Muscle layer of duodenum (tissue), 2 donors: ENCODE measurements around the gene PANX2.

Source experiments
- H3K27ac ChIP-seq: one replicate; pipeline ENCODE4 v1.7.0; 2013; ENCODE audit warnings: mild to moderate bottlenecking, low read length
- H3K27me3 ChIP-seq: one replicate; pipeline ENCODE4 v1.7.0; 2013; ENCODE audit warnings: low read depth, mild to moderate bottlenecking, control low read depth, low read length
- H3K36me3 ChIP-seq, 2 donors: one replicate each; pipeline ENCODE4 v1.7.0; 2013; ENCODE audit warnings: low read length in 2 of 2, control low read depth in 1 of 2, mild to moderate bottlenecking in 1 of 2; ENCODE audit not compliant: insufficient read depth in 2 of 2, control insufficient read depth in 1 of 2
- H3K4me1 ChIP-seq, 2 donors: one replicate each; pipeline ENCODE4 v1.7.0; 2013; ENCODE audit warnings: low read length in 2 of 2, mild to moderate bottlenecking in 2 of 2, control low read depth in 1 of 2, moderate library complexity in 1 of 2; ENCODE audit not compliant: insufficient read depth in 2 of 2, control insufficient read depth in 1 of 2
- H3K4me3 ChIP-seq, 2 donors: one replicate each; pipeline ENCODE4 v1.7.0; 2013; ENCODE audit warnings: low read length in 2 of 2, low read depth in 1 of 2, mild to moderate bottlenecking in 1 of 2
- H3K9me3 ChIP-seq, 2 donors: one replicate each; pipeline ENCODE4 v1.7.0; 2013; ENCODE audit warnings: low read length in 2 of 2, control low read depth in 1 of 2, mild to moderate bottlenecking in 1 of 2; ENCODE audit not compliant: control insufficient read depth in 1 of 2
- donor health status: healthy.

The PANX2 gene

GRCh38 chr22:50225200-50225969, 54.9 kb downstream of the PANX2 start:
- Histone ChIP-seq H3K9me3 (no peaks in the 10 kb centered on the region), H3K36me3 (peaks cover 40 to 84% of the 10 kb centered on the region in 2 donors), H3K27ac (no peak overlapping the region), H3K4me3 (no peak overlapping the region), H3K27me3 (no peaks in the 10 kb centered on the region), H3K4me1 (no peaks in the 10 kb centered on the region)

- H3K27me3 ChIP-seq, result no peaks in the 10 kb centered on the region
- H3K9me3 ChIP-seq, result no peaks in the 10 kb centered on the region
- no peak overlapping the region for H3K27ac ChIP-seq
- no peak overlapping the region for H3K4me3 ChIP-seq
- no peaks in the 10 kb centered on the region for H3K4me1 ChIP-seq
- peaks cover 31 to 75% of the 10 kb centered on the region in 2 donors for H3K36me3 ChIP-seq
These were observed 55.7 kb downstream of the PANX2 start for GRCh38 chr22:50226063-50226874.

GRCh38 chr22:50226875-50227165, 56.3 kb downstream of the PANX2 start:
- Histone ChIP-seq H3K9me3 (no peaks in the 10 kb centered on the region), H3K36me3 (peaks cover 30 to 70% of the 10 kb centered on the region in 2 donors), H3K27ac (no peak overlapping the region)

GRCh38 chr22:50227579-50228215, 57.2 kb downstream of the PANX2 start:
- Histone ChIP-seq H3K27me3 (no peaks in the 10 kb centered on the region), H3K4me3 (no peak overlapping the region), H3K36me3 (peaks cover 22 to 69% of the 10 kb centered on the region in 2 donors), H3K27ac (no peak overlapping the region), H3K9me3 (no peaks in the 10 kb centered on the region), H3K4me1 (no peaks in the 10 kb centered on the region)

More at GRCh38 chr22:50226875-50227165, 56.3 kb downstream of the PANX2 start:
- no peaks in the 10 kb centered on the region for H3K4me1 ChIP-seq
- no peaks in the 10 kb centered on the region for H3K27me3 ChIP-seq
- no peak overlapping the region for H3K4me3 ChIP-seq

GRCh38 chr22:50228366-50228765, 57.8 kb downstream of the PANX2 start:
- no peaks in the 10 kb centered on the region for H3K27me3 ChIP-seq
- H3K4me1 ChIP-seq, result no peaks in the 10 kb centered on the region
- H3K36me3 ChIP-seq, result peaks cover 16 to 69% of the 10 kb centered on the region in 2 donors
- no peak overlapping the region for H3K4me3 ChIP-seq
- no peak overlapping the region for H3K27ac ChIP-seq
- H3K9me3 ChIP-seq, result no peaks in the 10 kb centered on the region

- peaks cover 12 to 67% of the 10 kb centered on the region in 2 donors for H3K36me3 ChIP-seq
- no peaks in the 10 kb centered on the region for H3K4me1 ChIP-seq
- H3K27ac ChIP-seq, result no peak overlapping the region
- no peaks in the 10 kb centered on the region for H3K27me3 ChIP-seq
- no peaks in the 10 kb centered on the region for H3K9me3 ChIP-seq
- H3K4me3 ChIP-seq, result no peak overlapping the region
These were observed 58.8 kb downstream of the PANX2 start for GRCh38 chr22:50229370-50229769.
